GM19043 (cell line): ENCODE measurements around the gene MAP3K14.

Experiments
- ATAC-seq: cut with Tn5 transposase; IDR thresholded peaks from one replicate; pipeline ENCODE4 v1.9.1; 2021; ENCODE audit warnings: low read depth; ENCODE audit not compliant: unreplicated experiment

Gene MAP3K14

DNA sequence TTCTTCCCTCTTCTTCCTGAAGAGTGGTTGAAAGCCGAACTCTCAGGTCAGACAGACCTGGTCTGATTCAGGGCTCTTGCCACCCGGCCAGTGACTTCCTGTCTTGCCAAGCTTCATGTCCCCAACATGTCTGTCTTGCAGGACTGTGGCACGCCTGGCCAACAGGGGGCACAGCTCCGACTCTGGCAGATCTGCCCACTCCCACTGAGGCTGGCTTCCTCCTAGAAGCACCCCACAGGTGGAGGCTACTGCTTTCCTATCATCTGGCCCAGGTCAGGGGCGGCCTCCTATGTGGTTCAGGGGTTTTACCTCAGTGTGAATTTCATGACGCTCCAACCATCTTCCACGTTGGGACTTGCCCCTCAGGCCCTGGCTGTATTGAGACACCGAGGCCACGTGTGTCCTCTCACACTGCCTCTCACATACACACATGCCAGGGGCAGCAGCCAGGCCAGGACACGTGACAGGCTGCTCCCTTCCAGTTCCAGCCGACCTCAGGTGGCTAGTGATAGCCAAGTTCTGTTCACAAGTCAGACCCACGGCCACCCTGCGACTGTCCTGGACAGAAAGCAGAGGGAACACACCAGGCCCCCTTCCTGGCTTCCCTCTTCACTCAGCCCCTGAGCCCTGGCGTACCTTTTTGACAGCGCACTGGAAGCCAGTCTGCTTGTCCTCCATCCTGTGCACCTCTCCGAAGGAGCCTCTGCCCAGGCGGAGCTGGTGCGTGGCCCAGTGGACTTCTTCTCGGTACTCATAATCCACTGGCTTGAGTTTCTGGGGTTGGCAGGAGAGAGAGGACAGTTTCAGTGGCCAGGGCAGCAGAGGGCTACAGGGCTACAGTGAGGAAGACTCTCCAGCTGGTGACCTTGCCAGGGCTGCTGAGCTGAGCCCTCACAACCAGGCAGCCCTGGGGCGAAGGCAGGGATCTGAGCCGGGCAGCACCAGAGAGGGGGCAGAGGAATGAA lies 32.4 kb downstream of the MAP3K14 start:
- no peak for ATAC-seq

DNA sequence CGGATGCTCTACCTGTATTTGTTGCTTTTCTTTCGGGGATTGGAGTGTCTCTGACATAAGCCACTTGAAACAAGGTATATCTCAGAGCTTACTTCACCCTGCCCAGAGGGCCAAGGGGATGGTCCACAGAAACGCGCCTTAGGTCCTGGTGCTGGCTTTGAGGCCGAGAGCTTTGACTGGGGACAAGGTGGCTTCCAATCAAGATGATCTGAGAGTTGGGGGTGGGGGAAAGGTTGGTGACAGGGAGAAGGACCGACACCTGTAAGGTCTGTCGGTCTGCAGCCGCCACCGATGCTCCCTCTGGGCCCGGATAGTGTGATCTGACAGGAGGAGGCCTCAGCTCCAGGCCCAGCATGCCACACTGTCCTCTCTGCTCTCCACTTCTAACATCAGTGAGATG lies 33.1 kb downstream of the MAP3K14 start:
- no peak for ATAC-seq

DNA sequence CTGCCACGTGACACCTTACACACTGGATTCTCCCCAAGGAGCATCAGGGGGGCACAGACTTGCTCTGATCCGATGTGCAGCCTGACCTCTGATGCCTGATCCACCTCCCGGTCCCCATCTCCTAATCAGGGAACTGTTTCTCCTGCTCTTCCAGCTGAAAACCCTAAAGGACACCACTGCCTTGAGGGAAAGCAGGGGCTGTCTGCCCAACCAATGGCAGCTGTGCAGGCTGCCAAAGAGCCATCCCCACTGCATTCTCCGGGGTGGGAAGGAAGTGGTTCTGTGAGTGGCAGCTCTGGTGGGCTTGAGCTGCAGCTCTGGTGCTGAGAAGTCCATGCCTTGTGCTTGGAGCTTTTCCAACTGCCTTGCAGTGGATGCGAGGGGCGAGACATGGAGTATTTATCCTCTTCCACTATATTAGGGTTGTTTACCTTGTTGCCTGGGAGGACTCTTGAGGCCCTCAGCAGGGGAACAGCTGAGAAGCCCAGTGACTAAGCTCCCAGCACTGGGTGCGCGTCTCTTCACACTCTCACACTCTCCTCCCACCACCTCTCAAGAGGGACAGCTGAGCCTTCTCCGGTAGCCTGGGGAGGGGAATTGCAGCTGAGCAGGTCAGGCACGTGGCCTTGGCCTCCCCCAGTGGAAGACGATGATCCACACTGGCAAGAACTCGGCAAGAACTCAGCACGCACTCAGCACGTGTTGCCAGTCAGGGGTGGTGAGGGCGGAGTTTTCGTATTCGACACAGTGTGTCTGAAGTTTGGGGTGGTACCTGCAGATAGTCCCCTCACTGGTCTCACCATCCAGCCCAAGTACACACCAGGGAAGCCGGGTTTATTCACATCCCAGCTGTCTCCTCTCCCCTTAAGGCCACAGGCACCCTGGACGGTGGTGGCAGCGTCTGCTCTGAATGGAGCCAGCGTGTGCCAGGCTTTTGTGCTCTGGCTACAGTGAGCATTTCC lies 33.9 kb downstream of the MAP3K14 start:
- ATAC-seq = no peak

GRCh38 chr17:45279898-45280297 lies 36.9 kb downstream of the MAP3K14 start:
- ATAC-seq = no peak

DNA sequence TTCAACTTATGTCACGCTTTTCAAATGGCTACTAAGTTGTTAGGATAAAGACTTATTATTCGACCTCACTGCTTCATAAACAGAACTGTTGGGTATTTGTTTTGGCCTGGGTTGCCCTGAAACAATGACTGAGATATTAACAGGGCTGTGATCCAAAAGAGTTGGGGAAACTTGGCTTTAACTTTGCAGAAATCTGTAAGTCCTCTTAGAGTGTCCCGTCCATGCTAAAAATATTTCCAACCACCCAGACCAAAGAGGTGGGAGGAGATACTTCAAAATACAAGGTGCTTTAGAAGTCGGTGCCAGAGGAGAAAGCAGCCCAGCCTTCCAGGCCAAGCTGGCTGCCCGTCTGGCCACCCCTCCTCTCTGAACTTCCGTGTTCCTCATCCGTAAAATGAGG lies 38.8 kb downstream of the MAP3K14 start:
- ATAC-seq = no peak

- no peak for ATAC-seq
Measured at GRCh38 chr17:45277216-45277849, 39.5 kb downstream of the MAP3K14 start.

- no peak for ATAC-seq
Measured at GRCh38 chr17:45276031-45276430, 40.8 kb downstream of the MAP3K14 start.

DNA sequence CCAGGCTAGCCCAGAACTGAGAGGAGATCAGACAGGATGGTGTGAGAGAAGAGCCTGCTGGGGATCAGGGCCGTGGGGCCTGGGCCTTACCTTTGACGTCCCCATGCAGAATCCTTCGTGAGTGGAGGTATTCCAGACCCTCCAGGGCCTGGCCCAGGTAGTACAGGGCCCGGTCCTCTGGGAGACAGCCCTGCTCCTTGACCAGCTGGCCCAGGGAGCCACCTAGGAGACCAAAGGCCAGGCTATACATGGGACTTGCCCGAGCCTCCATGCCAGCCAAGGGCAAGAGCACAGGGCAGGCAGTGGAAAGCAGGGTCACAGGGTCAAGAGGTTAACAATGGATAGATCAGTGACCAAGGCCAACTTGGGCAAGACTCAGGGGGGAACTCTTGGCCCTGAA lies 42.8 kb downstream of the MAP3K14 start:
- ATAC-seq = no peak

GRCh38 chr17:45273551-45273957 lies 43.3 kb downstream of the MAP3K14 start:
- ATAC-seq = no peak

DNA sequence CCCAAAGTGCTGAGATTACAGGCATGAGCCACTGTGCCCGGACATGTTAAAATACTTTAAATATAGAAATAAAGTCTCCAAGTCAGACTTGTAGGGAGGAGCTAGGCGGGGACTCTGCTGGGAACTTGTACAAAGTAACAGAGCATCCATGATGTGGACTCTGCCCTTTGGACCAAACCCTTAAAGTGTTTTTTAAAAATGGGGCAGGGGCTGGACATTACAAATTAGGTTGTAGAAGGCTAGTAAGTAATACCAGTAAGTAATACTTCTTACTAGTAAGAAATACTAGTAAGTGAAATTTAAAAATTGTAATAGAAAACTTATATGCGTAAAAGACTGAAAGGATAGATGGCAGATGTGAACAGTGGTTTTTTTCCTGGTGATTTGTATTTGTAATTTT lies 45.2 kb downstream of the MAP3K14 start:
- ATAC-seq = no peak

DNA sequence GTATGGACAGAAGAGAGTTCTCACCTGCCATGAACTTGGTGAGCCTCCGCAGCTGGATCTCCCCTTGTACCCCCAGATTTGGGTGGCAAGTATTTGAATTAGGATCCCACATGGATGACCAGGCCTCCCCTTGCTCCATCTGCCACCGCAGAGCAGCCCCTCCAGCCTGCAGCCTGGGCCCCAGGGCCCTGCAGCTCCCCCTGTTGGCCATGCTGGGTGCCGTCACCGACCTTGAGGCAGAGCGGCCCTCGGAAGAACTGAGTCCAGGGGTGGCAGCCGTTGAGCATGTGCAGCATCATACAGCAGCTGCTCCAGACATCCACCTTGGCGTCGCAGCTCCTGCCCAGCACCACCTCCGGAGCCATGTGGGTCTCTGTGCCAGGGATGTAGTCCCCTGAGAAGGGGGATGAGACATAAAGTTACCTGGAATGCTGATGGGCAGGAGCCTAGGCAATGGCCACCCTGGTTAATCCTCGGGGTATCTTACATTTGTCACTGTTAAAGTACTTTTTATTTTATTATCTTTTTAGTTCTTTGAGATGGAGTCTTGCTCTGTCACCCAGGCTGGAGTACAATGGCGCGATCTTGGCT lies 45.9 kb downstream of the MAP3K14 start:
- no peak for ATAC-seq

GRCh38 chr17:45269912-45270311 lies 46.9 kb downstream of the MAP3K14 start:
- no peak for ATAC-seq

- no peak for ATAC-seq
Measured at GRCh38 chr17:45267436-45268055, 49.3 kb downstream of the MAP3K14 start.

DNA sequence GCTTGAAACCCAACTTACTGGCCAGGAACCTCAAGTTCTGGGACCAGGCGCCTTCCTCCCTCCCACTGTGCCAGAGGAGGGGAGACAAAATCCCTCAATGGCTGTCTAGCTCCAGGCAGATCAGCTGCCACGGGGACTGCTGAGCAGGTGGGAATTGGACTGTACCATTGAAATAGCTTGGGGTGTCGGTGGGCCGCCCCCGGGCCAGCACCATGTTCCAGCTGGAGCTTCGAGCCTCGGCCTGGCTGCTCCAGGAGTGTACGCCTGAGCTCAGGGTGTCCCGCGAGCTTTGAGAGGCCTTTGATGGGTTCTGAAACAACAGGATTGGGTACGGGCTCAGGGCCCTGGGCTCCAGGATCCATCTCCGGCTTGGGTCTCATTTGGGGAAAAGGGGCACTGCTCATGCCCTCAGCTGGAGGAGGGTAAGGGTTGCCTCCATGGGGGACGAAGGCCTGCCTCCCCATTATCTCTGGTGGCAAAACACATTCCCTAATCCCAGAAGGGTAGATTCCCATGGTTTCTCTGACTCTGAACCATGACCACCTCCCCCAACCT lies 50.4 kb downstream of the MAP3K14 start:
- ATAC-seq = no peak

DNA sequence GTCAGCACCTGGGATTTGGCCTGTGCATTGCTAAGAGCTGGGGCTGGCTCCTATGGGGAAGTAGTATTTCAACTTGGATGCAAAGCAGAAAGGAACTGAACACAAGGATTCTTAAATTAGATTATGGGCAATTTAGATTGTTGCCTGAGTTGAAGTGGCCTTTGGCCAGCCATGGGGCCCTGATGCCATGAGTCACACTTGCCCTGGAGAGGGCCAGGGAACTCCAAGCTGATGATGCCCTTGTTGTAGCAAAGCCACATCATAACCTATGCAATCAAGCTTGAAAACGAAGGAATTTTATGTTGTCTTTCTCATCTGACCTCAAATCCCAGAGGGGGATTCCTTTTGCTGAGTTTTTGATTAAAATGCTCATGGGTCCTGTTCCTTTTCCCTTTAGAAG lies 51.0 kb downstream of the MAP3K14 start:
- ATAC-seq = no peak

GRCh38 chr17:45264988-45265387 lies 51.8 kb downstream of the MAP3K14 start:
- no peak for ATAC-seq

DNA sequence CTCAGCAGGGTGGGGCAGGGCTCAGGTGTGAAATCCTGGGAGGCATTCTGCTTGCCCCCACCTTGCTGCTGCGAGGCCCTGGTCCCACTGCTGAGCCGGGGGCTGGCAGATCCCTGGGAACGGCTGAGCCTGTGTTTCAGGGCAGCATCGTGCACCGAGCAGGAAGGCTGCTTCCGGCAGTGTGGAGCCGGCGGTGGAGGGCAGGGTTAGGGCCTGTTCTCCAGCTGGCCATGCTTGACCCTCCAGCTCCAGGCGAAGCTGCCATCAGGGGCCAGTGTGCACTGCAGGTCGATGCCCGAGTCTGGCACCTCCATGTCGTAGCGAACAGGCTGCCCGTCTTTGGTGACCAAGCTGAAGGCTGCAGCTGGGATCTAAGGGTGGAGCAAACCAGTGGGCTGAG lies 52.4 kb downstream of the MAP3K14 start:
- no peak for ATAC-seq

DNA sequence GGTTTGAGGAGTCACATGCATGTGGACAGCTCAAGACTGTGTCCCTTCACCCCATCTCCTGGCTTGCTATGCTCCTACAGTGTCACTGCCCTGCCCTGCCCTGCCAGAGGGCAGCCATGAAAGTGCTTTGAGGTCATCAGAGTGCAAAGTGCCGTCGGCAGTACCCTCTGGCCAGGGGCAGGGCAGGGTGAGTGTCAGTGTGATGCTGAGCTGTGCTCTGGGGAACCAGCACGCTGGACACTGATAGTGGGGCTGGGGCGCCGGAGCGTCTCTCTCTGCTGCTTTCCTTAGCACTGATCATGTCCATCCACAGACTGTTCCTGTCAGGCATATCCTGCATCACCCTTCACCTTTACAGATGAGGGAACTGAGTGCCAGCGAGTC lies 53.4 kb downstream of the MAP3K14 start:
- ATAC-seq = no peak

DNA sequence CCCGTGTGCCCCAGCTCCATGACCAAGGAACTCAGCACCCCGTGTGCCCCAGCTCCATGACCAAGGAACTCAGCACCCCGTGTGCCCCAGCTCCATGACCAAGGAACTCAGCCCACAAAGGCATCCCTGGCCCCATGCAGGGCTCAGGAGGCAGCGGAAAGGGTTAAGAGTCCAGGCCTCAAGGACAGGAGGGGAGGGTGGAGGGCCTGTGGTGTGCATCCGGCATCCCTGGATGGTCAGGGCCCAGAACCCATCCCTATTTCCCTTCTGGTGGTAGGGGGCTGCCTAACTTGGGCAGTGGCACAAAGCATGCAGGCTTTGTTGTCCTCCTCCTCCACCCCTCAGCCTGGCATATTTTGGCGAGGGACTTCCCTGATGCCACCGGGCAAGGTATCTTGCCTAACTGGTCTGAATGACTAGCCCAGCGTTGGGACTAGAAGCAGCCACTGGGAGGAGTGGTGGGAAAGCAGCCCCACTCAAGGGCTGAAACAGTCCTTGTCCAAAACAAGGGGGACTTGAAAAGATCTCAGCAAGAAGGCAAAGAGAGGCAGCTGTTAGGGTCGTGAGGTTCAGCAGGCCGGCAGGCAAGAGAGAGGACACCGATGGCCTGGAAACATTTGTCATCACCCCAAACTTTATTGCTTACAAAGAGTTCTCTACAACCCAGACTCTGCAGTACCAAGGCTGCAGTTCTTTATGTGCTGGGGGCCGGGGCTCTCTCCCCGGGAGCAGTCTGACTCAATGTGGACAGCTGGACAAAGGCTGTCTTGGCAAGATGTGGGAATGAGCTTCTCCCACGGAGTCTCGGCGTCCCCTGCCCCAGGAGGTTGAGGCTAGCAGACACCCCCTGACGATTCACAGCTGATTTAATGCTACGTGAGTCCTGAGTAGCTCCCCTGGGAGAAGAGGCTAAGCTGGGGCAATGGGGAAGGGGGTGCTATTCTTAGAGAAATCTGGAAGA lies 54.0 kb downstream of the MAP3K14 start:
- ATAC-seq = no peak
